Mesothelial cell of epicardium (in vitro differentiated cells): ENCODE results near the gene GADD45A. TPM values are rescaled to one million over a fixed set of nuclear protein-coding genes. Genes with fewer than 3 reads are reported as not detected.

Source experiments
- DNase-seq, 2 experiments: peaks; one replicate each; pipeline ENCODE4 v3.0.0; 2021; ENCODE audit warnings: low spot score in 2 of 2; ENCODE audit not compliant: unreplicated experiment in 2 of 2
- H3K27ac Mint-ChIP-seq: 2 replicates; pipeline ENCODE4 v1.8.0; 2021; ENCODE audit warnings: mixed read lengths
- H3K27me3 Mint-ChIP-seq: 2 replicates; pipeline ENCODE4 v1.8.0; 2021; ENCODE audit warnings: low read depth, mixed read lengths
- H3K36me3 Mint-ChIP-seq: 2 replicates; pipeline ENCODE4 v1.8.0; 2021; ENCODE audit warnings: mixed read lengths
- H3K4me1 Mint-ChIP-seq: 2 replicates; pipeline ENCODE4 v1.8.0; 2021; ENCODE audit warnings: mixed read lengths
- H3K4me3 Mint-ChIP-seq: 2 replicates; pipeline ENCODE4 v1.8.0; 2021; ENCODE audit warnings: mild to moderate bottlenecking, moderate library complexity, mixed read lengths
- H3K9me3 Mint-ChIP-seq: 2 replicates; pipeline ENCODE4 v1.8.0; 2021; ENCODE audit warnings: mixed read lengths
- total RNA-seq: library from RNA; stranded (reverse); gene quantifications from 3 replicates; pipeline ENCODE4 v1.2.1, GENCODE V29; 2021
- TF ChIP-seq, protein P1 (sequence below): fragments of 200-600 bp; sonication (generic); IDR thresholded peaks from one replicate; pipeline ENCODE4 v1.5.0; 2021; ENCODE audit warnings: antibody characterized with exemption; ENCODE audit not compliant: unreplicated experiment

The GADD45A gene
- total RNA-seq, 1 donor from 2014 or later = 80.2 TPM

DNA sequence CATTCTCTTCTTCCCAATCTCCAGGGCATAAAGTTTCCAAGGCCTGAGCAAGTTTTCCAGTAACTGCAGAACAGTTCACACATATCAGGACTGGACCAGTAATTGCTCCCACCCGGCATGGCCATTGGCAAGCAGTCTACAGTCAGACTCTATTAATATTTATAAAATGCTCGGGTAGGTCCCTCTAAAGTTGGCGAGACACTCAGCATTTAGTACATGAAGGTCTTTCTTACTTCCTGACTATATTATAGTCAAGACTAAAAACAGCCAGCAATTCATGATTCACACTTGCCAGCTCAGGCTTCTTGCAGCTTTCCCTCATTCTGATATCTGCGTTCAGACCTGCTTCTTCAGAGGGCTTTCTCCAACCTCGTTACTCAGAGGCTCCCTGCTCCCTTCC lies 25.4 kb downstream of the GADD45A start:
- Mint-ChIP-seq H3K4me1 (peaks cover 50% of the 10 kb centered on the region), H3K36me3 (peaks cover 2% of the 10 kb centered on the region), H3K9me3 (no peaks in the 10 kb centered on the region), H3K4me3 (no peak overlapping the region), H3K27ac (peak overlapping the region; percentile 4), H3K27me3 (no peaks in the 10 kb centered on the region)
- DNase-seq = no peak
- TF ChIP-seq, protein P1, sequence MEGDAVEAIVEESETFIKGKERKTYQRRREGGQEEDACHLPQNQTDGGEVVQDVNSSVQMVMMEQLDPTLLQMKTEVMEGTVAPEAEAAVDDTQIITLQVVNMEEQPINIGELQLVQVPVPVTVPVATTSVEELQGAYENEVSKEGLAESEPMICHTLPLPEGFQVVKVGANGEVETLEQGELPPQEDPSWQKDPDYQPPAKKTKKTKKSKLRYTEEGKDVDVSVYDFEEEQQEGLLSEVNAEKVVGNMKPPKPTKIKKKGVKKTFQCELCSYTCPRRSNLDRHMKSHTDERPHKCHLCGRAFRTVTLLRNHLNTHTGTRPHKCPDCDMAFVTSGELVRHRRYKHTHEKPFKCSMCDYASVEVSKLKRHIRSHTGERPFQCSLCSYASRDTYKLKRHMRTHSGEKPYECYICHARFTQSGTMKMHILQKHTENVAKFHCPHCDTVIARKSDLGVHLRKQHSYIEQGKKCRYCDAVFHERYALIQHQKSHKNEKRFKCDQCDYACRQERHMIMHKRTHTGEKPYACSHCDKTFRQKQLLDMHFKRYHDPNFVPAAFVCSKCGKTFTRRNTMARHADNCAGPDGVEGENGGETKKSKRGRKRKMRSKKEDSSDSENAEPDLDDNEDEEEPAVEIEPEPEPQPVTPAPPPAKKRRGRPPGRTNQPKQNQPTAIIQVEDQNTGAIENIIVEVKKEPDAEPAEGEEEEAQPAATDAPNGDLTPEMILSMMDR = no peak

DNA sequence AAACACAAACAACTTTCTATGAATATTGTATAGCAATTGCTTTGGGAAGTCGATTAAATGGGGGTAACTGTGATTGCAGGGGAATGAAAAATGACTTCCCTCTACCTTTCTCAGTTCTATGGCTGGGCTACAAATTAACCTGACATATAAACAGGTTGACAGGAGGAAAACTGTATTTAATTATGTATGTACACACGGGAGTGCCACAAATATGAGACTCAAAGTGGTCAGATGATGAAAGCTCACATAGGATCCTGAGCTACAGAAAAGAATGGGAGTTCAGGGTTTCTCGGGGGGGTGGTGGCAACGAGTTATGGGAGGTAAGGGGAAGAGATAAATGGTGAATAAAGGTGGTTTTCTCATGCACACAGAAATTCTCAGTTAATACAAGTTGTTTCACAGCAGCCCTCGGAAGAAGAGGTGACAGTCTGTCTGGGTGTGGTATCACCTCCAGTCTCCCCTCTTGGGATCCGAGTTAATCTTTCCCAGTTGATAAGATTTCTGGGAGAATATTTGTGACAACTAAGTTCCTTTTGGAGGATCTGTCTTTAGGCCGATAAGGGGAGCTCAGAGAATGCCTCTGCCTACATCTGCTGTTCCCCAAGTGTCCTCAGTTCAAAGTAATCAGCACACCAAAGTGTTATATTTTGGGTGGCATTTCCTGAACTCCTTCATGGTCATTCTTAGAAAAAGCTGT lies 26.3 kb downstream of the GADD45A start:
- DNase-seq = no peak
- TF ChIP-seq, protein P1 = no peak
- peaks cover 2% of the 10 kb centered on the region for H3K36me3 Mint-ChIP-seq
- no peak overlapping the region for H3K27ac Mint-ChIP-seq
- H3K27me3 Mint-ChIP-seq = no peaks in the 10 kb centered on the region
- peaks cover 49% of the 10 kb centered on the region for H3K4me1 Mint-ChIP-seq
- no peaks in the 10 kb centered on the region for H3K9me3 Mint-ChIP-seq
- H3K4me3 Mint-ChIP-seq = no peak overlapping the region

- Mint-ChIP-seq H3K27me3 (no peaks in the 10 kb centered on the region), H3K4me3 (no peak overlapping the region), H3K36me3 (peaks cover 2% of the 10 kb centered on the region), H3K9me3 (no peaks in the 10 kb centered on the region), H3K4me1 (peaks cover 48% of the 10 kb centered on the region), H3K27ac (no peak overlapping the region)
- no peak for DNase-seq
- TF ChIP-seq, protein P1 = no peak
Measured at GRCh38 chr1:67711855-67712212, 26.8 kb downstream of the GADD45A start.

GRCh38 chr1:67713057-67713846 lies 28.3 kb downstream of the GADD45A start:
- H3K36me3 Mint-ChIP-seq = no peaks in the 10 kb centered on the region
- H3K27ac Mint-ChIP-seq = peak overlapping the region; percentile 54
- no peaks in the 10 kb centered on the region for H3K27me3 Mint-ChIP-seq
- H3K4me3 Mint-ChIP-seq = no peak overlapping the region
- TF ChIP-seq, protein P1 = no peak
- H3K9me3 Mint-ChIP-seq = no peaks in the 10 kb centered on the region
- no peak for DNase-seq
- H3K4me1 Mint-ChIP-seq = peaks cover 43% of the 10 kb centered on the region

DNA sequence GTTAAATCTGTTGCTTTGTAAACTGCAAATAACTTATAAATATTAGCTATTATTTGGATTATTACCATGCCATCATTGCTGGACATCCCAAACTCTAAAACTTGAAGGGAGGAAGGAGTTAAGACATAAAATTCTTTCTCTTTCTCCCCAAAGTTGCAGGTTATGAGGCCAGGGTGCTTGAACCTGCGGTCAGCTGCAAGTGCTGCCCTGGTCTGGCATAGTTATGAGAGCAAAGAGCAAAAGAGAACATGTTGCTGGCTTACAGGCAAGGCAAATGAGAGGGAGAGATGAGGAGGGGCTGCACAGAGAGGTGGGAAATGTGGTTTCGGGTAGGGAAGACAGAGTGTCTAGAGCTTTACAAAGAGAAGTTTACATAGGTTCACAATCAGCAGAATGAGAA lies 30.8 kb downstream of the GADD45A start:
- Mint-ChIP-seq H3K4me1 (peaks cover 42% of the 10 kb centered on the region), H3K4me3 (no peak overlapping the region), H3K27ac (peak overlapping the region; percentile 55), H3K36me3 (no peaks in the 10 kb centered on the region), H3K9me3 (no peaks in the 10 kb centered on the region), H3K27me3 (no peaks in the 10 kb centered on the region)
- DNase-seq = no peak
- TF ChIP-seq, protein P1 = no peak
